Stimulated activated CD8-positive, alpha-beta memory T cell treated with anti-CD3 and anti-CD28 coated beads, Interleukin-15, amount 100 ng/mL, for 1 hour (primary cell): ENCODE measurements around the gene ZNF304.

Experiments
- DNase-seq: peaks from one replicate; pipeline ENCODE4 v3.0.0-alpha.2; 2020; ENCODE audit warnings: low read depth

Gene ZNF304

GRCh38 chr19:57350877-57351805 lies at the start of gene ZNF304:
Gene ZNF304 (plus strand): TSS chr19:57351271. CDS start chr19:57351665, 394 bp downstream.
- DNase-seq: peak; percentile 68

- no peak for DNase-seq
These were observed 49.0 kb upstream of the ZNF304 start for GRCh38 chr19:57302020-57302465.

GRCh38 chr19:57302727-57303401 lies 48.2 kb upstream of the ZNF304 start:
- DNase-seq: no peak

GRCh38 chr19:57305056-57305455 lies 46.0 kb upstream of the ZNF304 start:
- no peak for DNase-seq

GRCh38 chr19:57308514-57308913 lies 42.6 kb upstream of the ZNF304 start:
- no peak for DNase-seq

- DNase-seq: no peak
These were observed 40.3 kb upstream of the ZNF304 start for GRCh38 chr19:57310792-57311191.

DNA sequence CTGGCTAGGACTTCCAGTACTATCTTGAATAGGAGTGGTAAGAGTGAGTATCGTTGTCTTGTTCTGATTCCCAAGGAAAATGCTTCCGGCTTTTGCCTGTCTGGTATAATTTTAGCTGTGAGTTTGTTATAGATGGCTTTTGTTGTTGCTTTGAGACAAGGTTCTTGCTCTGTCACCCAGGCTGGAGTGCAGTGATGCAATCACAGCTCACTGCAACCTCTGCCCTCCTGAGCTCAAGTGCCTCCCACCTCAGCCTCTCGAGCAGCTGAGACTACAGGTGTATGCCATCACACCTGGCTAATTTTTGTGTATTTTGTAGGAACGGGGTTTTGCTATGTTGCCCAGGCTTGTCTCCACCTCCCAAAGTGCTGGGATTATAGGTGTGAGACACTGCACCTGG lies 36.9 kb upstream of the ZNF304 start:
- no peak for DNase-seq

DNA sequence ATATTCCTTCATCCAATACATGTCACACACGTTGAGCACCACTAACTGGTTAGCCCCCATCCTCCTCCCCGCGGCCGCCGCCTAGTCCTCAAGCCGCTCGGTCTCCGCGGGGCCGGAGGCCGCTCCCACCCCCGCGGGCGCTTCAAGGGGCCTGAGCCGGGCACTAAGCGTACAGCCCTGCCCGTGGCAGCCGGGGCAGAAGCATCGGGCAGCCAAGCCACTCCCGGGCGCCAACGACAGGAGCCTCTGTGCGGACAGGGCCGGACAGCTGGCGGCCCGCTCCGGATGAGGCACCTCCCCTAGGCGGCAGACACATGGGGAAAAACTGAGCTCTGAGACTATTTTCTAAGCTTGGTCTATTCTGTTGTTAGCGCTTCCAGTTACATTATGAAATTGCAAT lies 33.6 kb upstream of the ZNF304 start:
- DNase-seq: no peak

- no peak for DNase-seq
These were observed 31.2 kb upstream of the ZNF304 start for GRCh38 chr19:57319869-57320179.

- DNase-seq: peak; percentile 86
These were observed 30.6 kb upstream of the ZNF304 start, which contains the start of gene ZNF543 for GRCh38 chr19:57320180-57321084. Gene ZNF543 (plus strand): TSS chr19:57320472. CDS start chr19:57320854, 382 bp downstream.

DNA sequence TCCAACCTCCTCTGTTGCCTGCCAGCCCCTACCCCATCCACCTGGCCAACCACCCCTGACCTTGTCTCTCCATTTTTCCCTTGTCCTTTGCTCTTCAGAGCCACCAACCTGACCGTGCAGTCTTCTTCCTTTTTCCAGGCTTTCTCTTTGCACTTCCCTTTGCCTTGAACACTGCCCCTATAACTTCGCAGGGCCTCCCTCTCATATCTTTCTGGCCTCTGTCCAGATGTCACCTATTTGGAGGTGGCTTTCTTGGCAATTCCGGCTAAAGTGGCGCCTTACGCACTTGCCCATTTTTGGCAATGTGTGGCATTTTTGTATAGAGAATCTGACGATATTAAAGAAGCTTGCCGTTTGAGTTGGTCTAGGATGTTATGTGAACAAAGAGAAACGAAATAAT lies 30.0 kb upstream of the ZNF304 start:
- no peak for DNase-seq

DNA sequence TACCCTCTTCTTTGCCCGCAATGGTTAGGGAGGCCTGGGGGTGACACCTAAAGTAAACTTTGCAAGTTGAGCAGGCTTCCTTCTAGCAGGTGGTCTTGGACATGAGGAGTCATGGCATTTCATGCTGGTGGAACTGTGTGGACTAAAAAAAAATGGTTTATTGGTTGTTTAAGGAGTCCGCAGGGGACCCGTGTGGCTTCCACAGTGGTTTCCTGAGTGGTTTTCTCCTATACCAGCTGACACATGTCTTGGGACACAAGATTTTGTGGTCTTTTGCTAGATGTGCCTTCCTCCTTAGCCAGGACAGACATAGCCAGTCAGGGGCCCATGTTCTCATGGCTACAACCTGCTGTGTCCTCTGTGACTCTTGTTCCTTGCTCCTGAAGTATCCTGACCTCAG lies 29.3 kb upstream of the ZNF304 start:
- DNase-seq: no peak

- no peak for DNase-seq
These were observed 26.1 kb upstream of the ZNF304 start for GRCh38 chr19:57324992-57325391.

- DNase-seq: no peak
These were observed 23.1 kb upstream of the ZNF304 start for GRCh38 chr19:57327993-57328392.

DNA sequence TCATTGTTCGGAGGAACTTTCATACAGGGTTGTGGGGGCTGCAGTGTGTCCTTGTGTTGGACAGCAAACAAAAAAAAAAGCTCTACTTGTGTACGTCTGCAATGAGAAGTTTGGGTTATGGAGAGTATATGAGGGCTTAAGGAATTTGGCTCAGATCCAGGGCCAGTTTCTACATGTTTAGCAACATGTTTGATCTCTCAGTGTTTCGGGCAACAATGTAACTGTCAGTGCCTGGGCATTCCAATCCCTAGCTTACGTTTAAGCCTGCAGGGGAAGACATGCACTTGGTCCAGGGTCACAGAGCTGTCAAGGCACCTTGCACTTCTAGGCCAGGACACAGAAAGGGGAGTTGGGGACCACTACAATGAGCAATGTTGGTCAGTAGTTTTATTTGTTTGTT lies 16.9 kb upstream of the ZNF304 start:
- DNase-seq: no peak

GRCh38 chr19:57338877-57339276 lies 12.2 kb upstream of the ZNF304 start:
- no peak for DNase-seq

DNA sequence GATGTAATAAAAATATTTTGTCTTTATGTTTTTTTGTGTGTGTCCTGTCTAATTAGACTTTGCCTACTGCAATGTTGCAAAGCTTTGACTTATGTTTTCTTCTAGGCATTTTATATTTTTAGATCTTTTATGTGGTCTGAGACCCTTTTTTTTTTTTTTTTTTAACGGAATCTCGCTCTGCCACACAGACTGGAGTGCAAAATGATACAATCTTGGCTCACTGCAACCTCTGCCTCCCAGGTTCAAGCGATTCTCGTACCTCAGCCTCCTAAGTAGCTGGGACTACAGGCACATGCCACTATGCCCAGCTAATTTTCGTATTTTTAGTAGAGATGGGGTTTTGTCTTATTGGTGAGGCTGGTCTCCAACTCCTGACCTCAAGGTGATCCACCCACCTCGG lies 8.5 kb upstream of the ZNF304 start:
- DNase-seq: no peak

- no peak for DNase-seq
These were observed 2.9 kb upstream of the ZNF304 start for GRCh38 chr19:57348136-57348535.

GRCh38 chr19:57351867-57352266 lies 796 bp downstream of the ZNF304 start:
- no peak for DNase-seq

DNA sequence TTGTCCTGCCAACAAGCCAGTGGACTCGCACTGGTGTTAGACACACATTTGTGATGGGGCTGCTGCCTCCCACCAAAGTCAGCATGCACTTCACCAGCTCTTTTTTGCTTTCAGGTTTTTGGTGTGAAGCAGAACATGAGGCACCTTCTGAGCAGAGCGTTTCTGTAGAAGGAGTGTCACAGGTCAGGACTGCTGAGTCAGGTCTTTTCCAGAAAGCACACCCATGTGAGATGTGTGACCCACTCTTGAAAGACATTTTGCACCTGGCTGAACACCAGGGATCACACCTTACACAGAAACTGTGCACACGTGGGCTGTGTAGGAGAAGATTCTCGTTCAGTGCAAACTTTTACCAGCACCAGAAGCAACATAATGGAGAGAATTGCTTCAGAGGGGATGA lies 4.8 kb downstream of the ZNF304 start:
- no peak for DNase-seq

DNA sequence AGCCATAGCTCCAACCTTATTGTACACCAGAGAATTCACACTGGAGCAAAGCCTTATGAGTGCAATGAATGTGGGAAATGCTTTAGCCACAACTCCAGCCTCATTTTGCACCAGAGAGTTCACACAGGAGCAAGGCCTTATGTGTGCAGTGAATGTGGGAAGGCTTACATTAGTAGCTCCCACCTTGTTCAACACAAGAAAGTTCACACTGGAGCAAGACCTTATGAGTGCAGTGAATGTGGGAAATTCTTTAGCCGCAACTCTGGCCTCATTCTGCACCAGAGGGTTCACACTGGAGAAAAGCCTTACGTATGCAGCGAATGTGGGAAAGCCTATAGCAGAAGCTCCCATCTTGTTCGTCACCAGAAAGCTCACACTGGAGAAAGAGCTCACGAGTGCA lies 6.3 kb downstream of the ZNF304 start:
- DNase-seq: no peak

DNA sequence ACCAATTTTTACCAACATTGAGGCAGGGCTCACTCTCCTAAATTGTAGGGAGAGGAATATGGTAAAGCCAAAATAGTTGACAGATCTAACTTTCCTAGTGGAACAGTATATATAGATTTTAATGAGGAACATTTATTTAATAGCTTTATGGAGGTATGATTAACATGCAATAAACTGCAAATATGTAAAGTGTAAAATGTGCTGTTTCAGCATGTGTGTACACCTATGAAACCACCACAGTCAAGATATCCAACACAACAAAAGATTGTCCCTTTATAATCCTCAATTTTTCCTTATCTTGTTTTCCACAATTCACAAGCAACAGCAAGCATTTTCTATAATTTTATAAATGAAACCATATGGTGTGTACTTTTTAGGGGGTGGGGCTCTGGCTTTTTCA lies 8.2 kb downstream of the ZNF304 start:
- DNase-seq: no peak
